Midbrain (tissue), 1 donor: Measurements from ENCODE around the gene MRPL53.
"Not testable (repeated sequence)": the region's sequence is repeated elsewhere in the genome, so short reads cannot be mapped to it uniquely, and the experiment has no call there.

Source experiments
- DNase-seq: peaks from one replicate; lab custom pipeline; 2025; lab: John Stamatoyannopoulos, UW

Gene MRPL53

GRCh38 chr2:74502720-74503505 lies 30.4 kb upstream of the MRPL53 start:
- DNase-seq, result no peak

- DNase-seq, result no peak
Measured at GRCh38 chr2:74502147-74502719, 29.8 kb upstream of the MRPL53 start.

DNA sequence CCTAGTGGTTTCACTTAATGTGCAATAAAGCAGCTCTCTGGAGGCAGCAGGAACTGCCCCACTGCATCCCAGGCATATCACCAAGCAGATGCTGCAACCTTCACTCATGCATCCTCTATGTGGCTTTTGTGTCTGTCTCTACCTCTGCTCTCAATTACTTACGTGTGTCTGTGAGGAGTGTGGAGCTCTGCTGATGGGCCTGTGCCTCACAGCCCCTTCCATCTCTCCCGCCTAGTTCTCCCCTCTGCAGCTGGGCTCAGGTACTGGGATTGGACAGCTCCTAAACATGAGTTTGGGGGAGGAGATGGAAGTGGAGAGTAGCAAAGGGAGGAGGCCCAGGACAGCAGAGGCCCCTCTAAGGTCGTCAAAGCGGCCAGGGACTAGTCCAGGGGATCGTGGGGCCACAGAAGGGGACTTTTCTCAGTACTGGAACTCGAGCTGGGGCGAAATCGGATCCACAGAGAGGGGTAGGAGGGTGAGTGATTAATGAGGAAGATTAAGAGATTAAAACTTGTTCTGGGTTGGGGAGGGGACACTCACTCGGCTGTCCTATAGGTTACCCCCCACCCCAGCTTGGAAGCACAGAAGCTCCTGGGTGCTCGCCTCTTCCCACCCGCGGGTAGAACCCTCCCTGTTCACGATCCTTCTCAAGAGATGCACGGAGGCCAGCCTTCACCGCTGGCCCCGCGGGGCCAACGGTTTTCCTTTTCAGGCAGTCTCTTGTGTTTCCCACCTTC lies 29.0 kb upstream of the MRPL53 start:
- no peak for DNase-seq

DNA sequence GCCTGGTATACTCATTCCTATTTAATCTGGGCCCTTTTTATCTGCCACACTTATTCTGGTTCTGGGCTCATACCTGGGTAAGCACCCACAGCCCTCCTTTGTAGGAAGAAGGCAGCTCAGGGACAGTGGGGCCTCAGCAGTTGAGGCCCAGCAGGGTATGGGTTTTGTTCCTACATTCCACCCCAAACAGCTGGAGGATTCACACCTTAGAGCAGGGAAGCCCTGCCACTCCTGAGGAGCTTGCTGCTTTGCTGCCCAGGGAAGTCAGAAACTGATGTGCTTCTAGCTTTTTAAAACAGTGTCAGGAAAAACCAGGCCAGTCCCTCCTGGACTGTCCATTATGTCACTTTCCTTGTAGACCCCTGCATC lies 28.1 kb upstream of the MRPL53 start:
- DNase-seq, result no peak

DNA sequence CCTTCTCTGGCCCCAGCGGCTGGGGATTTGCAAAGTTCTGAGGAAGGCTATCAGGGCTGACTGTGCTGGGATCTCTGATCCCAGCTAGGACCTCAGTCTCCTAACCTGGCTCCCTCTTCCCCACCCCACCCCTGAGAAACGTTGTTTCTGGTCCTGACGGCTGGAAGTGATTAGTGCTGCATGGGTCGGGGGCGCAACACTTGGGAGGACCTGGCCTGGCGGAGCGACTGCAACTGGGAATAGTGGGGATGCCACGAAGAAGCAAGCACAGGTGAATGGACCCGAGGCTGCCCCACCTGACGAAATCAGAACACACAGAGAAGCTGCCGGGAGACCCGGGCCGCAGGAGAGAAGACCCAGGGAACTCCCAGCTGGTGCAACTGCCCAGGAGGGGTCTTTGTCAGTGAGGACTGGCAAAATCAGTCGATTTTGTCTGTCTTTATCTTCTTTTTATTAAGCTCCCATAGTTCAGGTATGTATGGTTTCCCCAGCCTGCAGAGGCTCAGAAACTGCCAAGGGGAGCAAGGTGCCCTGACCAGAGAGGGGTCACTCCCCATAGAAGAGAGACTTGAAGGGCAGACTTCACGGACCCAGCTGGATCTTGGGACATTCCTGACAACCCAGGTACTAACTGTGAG lies 27.6 kb upstream of the MRPL53 start:
- no peak for DNase-seq

DNA sequence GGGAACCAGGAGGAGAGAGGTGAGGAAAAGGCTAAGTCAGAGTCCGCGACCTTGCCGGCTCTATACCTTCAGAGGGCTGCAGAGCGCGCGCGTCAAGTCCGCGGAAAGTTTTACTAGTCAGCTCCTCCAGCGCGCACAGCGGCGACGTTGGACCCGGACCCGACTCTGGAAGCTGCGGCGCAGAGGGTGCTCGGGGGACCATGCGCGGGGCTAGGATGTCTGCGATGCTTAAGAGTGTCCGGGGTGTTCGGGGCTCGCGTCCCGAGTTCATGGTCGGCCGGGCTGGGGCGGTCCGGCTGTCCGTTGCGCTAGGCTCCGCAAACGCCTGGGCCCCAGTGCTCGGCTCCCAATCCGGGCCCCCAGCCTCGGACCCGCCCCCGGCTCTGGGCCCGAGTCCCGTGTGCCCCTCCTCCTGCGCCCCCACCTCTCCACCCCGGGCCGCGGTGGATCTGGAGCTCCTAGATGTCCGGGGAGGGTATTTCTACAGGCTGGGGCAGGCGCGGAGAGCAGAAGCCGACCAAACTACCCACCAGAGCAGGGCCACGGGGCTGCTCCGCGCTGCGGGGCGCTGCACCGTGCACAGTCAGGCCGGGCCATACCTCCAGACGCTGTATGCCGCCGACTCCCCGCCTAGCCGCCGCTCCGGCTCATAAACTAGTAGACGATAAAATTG lies 26.9 kb upstream of the MRPL53 start, which contains the start of gene LBX2:
TSS of gene LBX2 (minus strand) at position 337 of the 673 bp plus-strand sequence. CDS start at position 271, 66 bp downstream.
- no peak for DNase-seq

- no peak for DNase-seq
Measured at GRCh38 chr2:74498500-74499266, 26.2 kb upstream of the MRPL53 start.

DNA sequence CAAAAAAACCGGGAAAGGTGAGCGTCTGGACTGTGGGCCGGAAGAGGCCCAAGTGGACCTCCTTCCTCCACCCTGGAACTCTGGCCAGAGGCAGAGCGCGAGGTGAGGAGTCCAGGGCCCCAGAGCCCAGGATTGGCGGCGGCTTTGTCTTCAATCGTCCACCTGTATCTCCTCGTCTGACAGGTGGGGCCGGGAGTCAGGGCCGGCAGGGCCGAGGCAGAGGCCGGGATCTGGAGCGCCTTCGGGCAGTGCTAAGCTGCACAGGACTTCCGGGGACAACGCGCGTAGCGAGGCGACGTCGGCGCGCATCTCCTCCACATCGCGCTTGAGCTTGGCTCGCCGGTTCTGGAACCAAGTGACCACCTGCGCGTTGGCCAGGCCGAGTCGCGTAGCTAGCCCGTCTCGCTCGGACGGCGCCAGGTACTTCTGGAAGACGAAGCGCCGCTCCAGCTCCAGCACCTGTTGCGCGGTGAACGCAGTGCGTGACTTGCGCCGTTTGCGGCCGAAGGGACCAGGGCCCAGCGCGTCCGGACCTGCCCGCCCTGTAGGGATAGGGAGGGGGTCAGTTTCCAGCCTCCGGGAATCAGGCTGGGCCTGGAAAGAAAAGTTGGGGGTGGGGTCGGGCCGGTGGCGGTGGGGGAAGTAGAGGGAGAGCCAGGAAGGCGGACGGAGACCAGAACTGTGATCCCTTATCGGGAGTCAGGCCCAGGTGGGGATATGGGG lies 25.5 kb upstream of the MRPL53 start:
- no peak for DNase-seq

DNA sequence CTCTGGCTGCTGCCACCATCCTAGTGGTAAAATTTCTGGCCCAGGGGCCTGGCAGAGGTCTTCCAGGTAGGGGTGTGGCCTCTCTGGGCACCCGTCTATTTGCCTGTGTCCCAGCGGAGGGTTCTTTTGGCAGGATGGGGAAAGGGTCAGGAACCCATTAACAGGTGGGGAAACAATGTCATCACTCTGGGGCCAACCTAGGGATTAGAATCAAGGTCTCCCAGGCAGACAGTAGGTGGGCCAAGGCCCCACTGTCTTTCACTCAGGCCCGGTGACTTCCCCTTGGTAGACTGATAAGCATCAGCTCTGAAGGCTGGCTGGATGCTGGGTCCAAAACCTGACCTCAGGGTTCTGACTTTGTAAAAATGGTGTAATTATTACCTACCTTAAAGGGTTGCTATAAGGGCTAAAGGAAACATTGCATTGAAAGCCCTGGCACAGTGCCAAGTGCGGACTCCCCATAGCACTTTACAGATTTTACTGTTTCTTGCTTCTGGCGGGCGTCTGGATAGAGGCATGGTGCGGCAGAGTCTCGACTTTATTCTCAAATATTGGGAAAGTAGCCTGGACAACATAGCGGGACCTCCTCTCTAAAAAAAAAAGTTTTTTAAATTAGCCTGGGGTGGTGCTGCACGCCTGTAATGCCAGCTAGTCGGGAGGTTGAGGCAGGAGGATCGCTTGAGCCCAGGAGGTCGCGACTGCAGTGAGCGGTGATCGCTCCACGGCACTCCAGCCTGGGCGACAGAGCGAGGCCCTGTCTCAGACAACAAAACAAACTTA lies 24.7 kb upstream of the MRPL53 start:
- no peak for DNase-seq

- no peak for DNase-seq
Measured at GRCh38 chr2:74495440-74495839, 23.0 kb upstream of the MRPL53 start.

DNA sequence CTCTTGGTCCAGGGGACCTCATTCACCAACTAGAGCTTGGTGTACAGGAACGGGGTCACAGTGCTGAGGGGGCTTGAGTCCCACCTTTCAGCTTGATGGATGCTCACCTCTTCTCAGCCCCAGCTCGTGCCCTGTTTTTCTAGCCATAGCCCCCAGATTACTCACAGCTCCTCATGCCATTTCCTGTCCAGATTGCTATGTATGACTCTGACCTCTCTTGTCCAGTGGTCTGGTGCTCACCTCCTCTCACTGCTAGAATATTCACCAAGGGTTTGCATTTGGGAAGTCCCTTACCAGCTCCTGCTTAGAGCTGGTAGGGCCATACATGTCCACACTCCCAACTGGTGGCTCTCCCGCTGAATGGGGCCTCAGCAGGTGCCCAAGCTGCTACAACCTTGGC lies 21.1 kb upstream of the MRPL53 start:
- no peak for DNase-seq

DNA sequence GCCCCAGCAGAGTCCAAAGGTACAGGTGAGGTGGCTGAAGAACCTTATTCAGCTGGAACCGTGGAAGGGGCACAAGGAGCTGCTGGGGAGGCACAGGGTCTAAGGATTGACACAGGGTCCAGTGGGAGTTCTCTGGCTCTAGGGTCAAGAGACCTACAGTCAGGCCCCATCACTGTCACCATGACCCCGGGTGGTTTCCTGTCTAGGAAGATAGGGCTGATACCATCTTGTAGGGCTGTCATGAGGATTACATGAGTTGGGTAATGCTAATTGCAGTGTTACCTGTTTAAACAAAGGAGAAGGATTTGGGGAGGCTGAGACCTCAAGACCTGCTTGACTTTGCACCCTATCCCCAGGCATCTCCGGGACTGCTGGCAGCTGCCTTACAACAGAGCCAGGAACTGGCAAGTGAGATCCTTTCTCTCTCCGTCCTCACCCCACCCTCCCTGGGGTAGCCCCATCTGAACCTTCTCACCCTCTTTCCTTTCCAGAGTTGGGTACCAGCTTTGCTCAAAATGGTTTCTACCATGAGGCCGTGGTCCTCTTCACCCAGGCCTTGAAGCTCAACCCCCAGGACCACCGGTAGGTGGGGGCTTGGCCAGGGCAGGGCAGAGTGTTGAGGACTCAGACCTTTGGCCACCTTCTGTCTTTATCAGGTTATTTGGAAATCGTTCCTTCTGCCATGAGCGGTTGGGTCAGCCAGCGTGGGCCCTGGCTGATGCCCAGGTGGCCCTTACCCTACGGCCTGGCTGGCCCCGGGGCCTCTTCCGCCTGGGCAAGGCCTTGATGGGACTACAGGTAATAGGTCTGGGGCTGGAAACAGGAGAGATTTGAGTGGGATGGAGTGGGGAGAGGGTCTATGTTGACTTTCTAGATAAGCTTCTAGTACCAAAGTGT lies 19.4 kb upstream of the MRPL53 start:
- DNase-seq, result no peak

DNA sequence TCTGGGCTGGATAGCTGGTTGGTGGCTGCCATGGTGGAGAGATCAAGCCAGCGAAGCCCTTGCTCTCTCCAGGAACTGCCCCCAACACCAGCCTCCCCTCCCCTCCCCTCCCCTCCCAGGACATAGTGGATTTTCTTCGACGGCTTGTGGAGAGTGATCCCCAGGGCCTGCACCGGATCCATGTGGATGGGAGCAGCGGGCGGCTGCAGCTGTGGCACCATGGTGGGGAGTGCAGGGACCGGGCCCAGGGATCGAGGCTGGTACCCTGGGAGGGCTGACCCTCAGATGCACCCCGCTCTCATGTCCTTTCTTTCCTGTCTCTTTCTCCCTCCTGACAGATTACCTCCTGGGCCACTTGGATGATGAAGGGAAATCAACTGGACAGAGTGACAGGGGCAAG lies 17.4 kb upstream of the MRPL53 start:
- DNase-seq, result no peak

DNA sequence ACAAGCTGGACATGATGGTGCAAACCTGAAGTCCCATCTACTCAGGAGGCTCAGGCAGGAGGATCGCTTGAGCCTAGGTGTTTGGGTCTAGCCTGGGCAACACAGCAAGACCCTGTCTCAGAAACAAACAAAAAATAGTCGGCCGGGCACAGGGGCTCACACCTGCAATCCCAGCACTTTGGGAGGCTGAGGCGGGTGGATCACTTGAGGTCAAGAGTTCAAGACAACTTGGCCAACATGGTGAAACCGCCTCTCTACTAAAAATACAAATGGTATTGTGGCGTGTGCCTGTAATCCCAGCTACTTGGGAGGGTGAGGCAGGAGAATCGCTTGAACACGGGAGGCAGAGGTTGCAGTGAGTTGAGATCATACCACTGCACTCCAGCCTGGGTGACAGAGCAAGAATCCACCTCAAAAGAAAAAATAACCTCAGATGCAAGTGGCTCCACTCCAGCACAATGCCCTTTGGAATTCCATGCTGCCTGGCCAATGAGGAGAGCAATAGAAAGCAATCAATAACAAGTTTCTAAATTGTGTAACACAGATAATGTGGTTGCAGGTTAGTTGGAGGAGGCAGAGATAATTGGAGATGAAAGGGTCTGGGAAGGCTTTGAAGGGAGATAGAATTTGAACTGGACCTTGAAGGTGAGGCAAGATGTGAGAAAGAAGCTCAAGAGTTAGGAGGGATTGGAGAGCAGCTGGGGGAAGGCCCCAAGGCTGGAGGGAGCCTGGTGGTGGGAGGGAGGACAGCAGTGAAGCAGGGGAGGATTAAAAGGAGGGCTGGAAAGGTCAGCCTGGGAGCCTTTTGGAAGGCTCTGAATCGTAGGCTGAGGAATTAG lies 16.4 kb upstream of the MRPL53 start:
- DNase-seq, result no peak

- no peak for DNase-seq
Measured at GRCh38 chr2:74486141-74486540, 13.7 kb upstream of the MRPL53 start.

DNA sequence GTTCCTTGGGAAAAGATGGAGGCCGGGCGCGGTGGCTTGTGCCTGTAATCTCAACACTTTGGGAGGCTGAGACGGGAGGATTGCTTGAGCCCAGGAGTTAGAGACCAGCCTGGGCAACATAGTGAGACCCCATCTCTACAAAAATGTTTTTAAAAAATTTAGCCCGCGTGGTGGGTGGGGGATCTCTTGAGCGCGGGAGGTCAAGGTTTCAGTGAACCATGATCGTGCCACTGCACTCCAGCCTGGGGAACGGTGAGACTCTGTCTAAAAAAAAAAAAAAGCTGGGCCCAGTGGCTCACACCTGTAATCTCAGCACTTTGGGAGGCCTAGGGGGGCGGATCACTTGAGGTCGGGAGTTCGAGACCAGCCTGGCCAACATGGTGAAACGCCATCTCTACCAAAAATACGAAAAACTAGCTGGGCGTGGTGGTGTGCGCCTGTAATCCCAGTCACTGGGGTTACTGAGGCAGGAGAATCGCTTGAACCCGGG lies 11.2 kb upstream of the MRPL53 start:
- DNase-seq, result not testable (repeated sequence)

DNA sequence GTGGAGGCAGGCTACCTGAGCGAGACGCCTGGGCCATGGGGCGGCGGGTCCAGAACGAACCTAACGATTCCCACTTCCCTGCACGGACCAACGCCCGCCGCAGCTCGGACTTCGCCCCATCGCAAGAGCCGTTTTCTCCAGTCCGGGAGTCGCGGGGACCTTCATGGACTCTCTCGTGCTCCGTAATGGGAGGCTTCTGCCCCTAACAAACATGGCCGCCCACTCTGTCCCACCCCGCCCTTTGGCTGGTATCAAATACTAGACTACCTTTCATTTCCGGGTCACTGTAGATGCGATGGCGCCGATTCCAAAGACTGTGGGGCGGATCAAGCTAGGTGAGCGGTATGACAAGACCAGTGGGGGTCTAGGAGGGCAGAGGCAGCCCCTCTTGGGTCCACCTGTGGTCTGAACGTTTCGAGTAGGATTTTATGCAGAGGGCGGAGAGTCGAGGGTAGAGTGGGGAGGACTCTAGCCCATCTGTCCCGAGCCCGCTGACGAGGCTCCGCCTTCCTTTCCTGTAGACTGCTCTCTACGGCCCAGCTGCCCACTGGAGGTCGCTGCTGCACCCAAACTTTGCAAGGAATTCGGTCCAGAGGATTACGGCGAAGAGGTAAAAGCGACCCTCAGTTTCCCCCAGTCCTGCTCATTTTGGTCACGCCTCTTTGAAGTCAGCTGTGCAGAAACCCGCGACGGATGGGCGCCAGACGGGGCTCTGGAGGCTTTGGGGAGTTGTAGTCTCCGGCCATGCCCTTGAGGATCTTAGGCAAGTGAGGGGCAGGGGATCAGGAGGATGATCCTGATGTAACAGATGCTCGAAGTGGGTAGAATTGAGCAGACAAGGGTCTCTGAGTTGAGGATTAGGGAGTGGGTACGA lies 10.6 kb upstream of the MRPL53 start, which contains the start of the genes CCDC142 and TTC31:
TSS of gene CCDC142 (minus strand) at position 198 of the 874 bp plus-strand sequence. CDS start at position 37, 161 bp downstream.
TSS of gene TTC31 (plus strand) at position 281 of the 874 bp plus-strand sequence. CDS start at position 296, 15 bp downstream.
- DNase-seq, result peak; percentile 96
